CD4-positive, CD25-positive, alpha-beta regulatory T cell (primary cell): ENCODE data around the gene OR52D1. TPM values are rescaled to one million over a fixed set of nuclear protein-coding genes. Genes with fewer than 3 reads are reported as not detected.

Source experiments
- ATAC-seq, 2 donors: fragments of 150-1000 bp; cut with Tn5 transposase; one replicate each; pipeline ENCODE4 v1.10.0; 2021; ENCODE audit warnings: low read depth in 2 of 2, moderate number of reproducible peaks in 2 of 2, moderate library complexity in 1 of 2
- DNase-seq, 3 donors: peaks; one replicate each; pipeline versions ENCODE4 v3.0.0 to v3.0.0-alpha.2; 2012 to 2022; ENCODE audit warnings: mixed read lengths in 1 of 3
- H3K27ac ChIP-seq: one replicate; pipeline ENCODE4 v1.7.0; 2013; ENCODE audit warnings: mild to moderate bottlenecking, low read length; ENCODE audit not compliant: insufficient read depth, poor library complexity, severe bottlenecking
- H3K27me3 ChIP-seq: one replicate; pipeline ENCODE4 v1.7.0; 2013; ENCODE audit warnings: low read length; ENCODE audit not compliant: control insufficient read depth, insufficient read depth
- H3K36me3 ChIP-seq: one replicate; pipeline ENCODE4 v1.7.0; 2013; ENCODE audit warnings: mild to moderate bottlenecking, low read length, moderate library complexity; ENCODE audit not compliant: control insufficient read depth, insufficient read depth
- H3K4me1 ChIP-seq: 2 replicates; pipeline ENCODE4 v1.7.0; 2013; ENCODE audit warnings: mild to moderate bottlenecking, low read length; ENCODE audit not compliant: insufficient read depth, control insufficient read depth, poor library complexity, severe bottlenecking
- H3K4me3 ChIP-seq: one replicate; pipeline ENCODE4 v1.7.0; 2013; ENCODE audit warnings: low read depth, mild to moderate bottlenecking, low read length, moderate library complexity
- H3K9me3 ChIP-seq, 2 experiments: 1 replicate in 1 of 2; 2 replicates in 1 of 2; pipeline ENCODE4 v1.7.0; 2013; ENCODE audit warnings: low read length in 2 of 2, mild to moderate bottlenecking in 1 of 2, moderate library complexity in 1 of 2; ENCODE audit not compliant: control insufficient read depth in 2 of 2
- H3K27ac Mint-ChIP-seq, 3 donors: one replicate each; pipeline ENCODE4 v1.8.0; 2020 to 2022; ENCODE audit warnings: mild to moderate bottlenecking in 3 of 3, mixed read lengths in 3 of 3, moderate library complexity in 2 of 3
- H3K27me3 Mint-ChIP-seq: one replicate; pipeline ENCODE4 v1.8.0; 2022; ENCODE audit warnings: mild to moderate bottlenecking, mixed read lengths
- H3K36me3 Mint-ChIP-seq: one replicate; pipeline ENCODE4 v1.8.0; 2020; ENCODE audit warnings: mixed read lengths
- H3K4me1 Mint-ChIP-seq, 4 donors: one replicate each; pipeline ENCODE4 v1.8.0; 2020 to 2022; ENCODE audit warnings: mixed read lengths in 4 of 4, mild to moderate bottlenecking in 1 of 4
- H3K4me3 Mint-ChIP-seq, 4 donors: one replicate each; pipeline ENCODE4 v1.8.0; 2020 to 2022; ENCODE audit warnings: mild to moderate bottlenecking in 4 of 4, mixed read lengths in 4 of 4, moderate library complexity in 3 of 4
- H3K9me3 Mint-ChIP-seq, 7 donors: one replicate each; pipeline ENCODE4 v1.8.0; 2020 to 2022; ENCODE audit warnings: mixed read lengths in 7 of 7, mild to moderate bottlenecking in 3 of 7, moderate library complexity in 2 of 7
- polyA plus RNA-seq, 4 donors: library from polyadenylated mRNA; unstranded; fragments of 300-500 nt; fragmentation: Illumina TruSeq; gene quantifications; one replicate each; pipeline ENCODE4 v1.2.3, GENCODE V29; 2021
- total RNA-seq: library from RNA; stranded (reverse); gene quantifications from one replicate; pipeline ENCODE4 v1.2.3, GENCODE V29; 2022

OR52D1 gene
- total and polyA plus RNA-seq, 5 donors from 2014 or later: not detected

DNA sequence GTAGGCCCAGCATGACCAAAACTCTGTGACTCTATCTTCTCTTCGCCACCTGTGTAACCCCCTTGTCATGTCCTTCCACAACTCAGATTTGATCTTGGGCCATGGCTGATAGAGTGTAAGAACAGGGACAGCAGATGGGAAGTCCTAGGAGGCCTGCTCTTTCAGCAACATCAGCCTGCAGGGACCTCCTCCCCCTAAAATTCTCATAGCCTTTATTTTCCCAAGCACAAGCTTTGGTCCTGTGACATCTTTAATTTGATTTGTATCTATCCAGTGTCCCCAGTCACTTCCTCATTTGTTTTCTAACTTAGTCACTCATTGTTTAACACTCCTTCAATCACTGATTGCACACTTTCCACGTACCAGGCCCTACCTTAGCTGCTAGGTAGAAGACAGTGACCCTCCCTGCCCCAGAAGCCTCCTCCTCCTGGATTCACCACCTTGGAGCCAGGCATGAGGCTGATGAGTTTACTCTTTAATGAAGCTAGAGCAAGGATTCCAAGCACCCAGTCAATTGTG lies 16.0 kb downstream of the OR52D1 start:
- Histone ChIP-seq H3K9me3 (no peaks in the 10 kb centered on the region), H3K4me3 (no peak overlapping the region), H3K4me1 (no peaks in the 10 kb centered on the region), H3K36me3 (no peaks in the 10 kb centered on the region), H3K27me3 (no peaks in the 10 kb centered on the region), H3K27ac (no peak overlapping the region)
- Mint-ChIP-seq H3K27ac (no peak overlapping the region), H3K36me3 (no peaks in the 10 kb centered on the region), H3K4me1 (no peaks in the 10 kb centered on the region), H3K9me3 (no peaks in the 10 kb centered on the region), H3K4me3 (no peak overlapping the region), H3K27me3 (no peaks in the 10 kb centered on the region)
- no peak for DNase-seq
- ATAC-seq: no peak

DNA sequence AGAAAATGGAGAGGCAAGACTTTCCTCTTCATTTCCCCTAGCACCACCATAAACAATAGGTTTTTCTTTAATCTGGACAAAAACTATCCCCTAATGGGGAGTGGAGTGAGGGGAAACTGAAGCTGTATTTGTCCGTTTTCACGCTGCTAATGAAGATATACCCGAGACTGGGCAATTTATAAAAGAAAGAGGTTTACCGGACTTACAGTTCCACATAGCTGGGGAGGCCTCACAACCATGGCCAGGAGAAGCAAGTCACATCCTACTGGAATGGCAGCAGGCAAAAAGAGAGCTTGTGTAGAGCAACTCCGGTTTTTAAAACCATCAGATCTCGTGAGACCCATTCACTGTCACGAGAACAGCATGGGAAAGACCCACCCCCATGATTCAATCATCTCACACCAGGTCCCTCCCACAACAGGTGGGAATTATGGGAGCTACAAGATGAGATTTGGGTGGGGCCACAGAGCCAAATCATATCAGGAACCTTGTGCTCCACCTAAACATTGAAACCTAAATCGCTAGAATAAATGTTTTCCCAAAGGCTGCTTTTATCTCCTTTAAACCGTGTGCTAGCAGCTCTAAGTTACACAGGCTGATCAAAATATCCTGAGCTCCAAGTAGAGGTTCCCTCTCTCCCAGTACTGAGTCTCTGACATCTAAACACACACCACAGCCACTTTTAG lies 17.0 kb downstream of the OR52D1 start:
- H3K27ac ChIP-seq: no peak overlapping the region
- no peaks in the 10 kb centered on the region for H3K9me3 ChIP-seq
- H3K9me3 Mint-ChIP-seq: no peaks in the 10 kb centered on the region
- H3K36me3 ChIP-seq: no peaks in the 10 kb centered on the region
- no peak for DNase-seq
- no peaks in the 10 kb centered on the region for H3K36me3 Mint-ChIP-seq
- no peaks in the 10 kb centered on the region for H3K4me1 ChIP-seq
- ATAC-seq: no peak
- no peak overlapping the region for H3K4me3 Mint-ChIP-seq
- no peaks in the 10 kb centered on the region for H3K4me1 Mint-ChIP-seq
- H3K27me3 Mint-ChIP-seq: no peaks in the 10 kb centered on the region
- no peaks in the 10 kb centered on the region for H3K27me3 ChIP-seq
- H3K4me3 ChIP-seq: no peak overlapping the region
- no peak overlapping the region for H3K27ac Mint-ChIP-seq

DNA sequence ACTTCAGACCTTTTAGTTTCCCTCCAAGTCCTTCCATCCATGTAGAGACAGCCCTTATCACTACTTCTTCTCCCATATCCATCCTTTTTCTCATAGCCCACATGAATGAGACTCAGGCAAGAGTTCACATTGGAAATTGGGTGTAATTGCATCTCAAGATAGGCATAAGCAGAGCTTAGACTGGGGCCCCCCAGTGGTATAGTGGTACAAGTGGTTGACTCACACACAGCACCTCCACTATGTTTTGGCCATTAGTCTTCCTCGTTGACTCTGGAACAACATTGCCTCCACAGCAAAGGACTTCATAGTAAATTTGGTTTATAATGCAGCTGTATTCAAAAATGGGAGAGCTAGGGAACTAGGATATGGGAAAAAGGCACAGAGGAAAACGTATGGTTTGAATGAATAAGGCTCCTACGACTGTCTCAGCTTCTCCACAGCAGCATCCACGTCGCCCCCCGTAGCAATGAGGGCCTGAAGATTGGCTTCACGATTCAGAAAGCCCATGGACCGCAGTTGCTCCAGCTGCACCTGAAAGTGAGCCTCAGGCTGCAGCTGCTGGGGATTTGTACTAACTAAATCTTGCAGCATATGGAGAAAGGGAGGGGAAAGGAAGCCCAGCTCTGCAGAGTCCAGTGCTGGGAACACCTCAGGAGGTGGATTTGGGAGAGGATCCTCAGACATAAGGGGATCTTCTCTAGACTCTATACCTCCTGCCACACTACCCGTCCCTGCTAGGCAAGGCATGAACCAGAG lies 18.9 kb downstream of the OR52D1 start:
- no peaks in the 10 kb centered on the region for H3K27me3 Mint-ChIP-seq
- no peak overlapping the region for H3K27ac Mint-ChIP-seq

DNA sequence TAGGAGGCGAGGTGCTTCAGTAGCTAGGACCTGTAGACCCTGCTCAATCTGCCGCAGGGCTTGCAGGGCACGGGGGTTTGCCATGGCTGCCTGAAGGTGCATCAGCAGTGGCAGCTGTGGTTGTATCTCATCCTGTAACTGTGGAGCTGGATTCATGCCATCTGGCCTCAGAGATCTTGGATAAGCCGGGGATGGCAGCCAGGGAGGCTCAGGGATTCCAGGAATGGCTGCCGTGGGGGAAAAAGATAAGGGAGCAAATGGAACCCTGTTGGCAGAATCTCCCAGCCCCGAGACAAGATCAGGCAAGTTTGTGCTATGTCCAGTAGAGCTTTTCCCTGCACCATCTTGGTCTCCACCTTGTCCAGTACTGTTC lies 19.4 kb downstream of the OR52D1 start:
- Histone ChIP-seq H3K27me3 (no peaks in the 10 kb centered on the region), H3K4me1 (no peaks in the 10 kb centered on the region), H3K36me3 (no peaks in the 10 kb centered on the region), H3K27ac (no peak overlapping the region), H3K9me3 (no peaks in the 10 kb centered on the region), H3K4me3 (no peak overlapping the region)
- Mint-ChIP-seq H3K4me3 (no peak overlapping the region), H3K36me3 (no peaks in the 10 kb centered on the region), H3K9me3 (no peaks in the 10 kb centered on the region), H3K27ac (no peak overlapping the region), H3K27me3 (peaks cover 1% of the 10 kb centered on the region), H3K4me1 (no peaks in the 10 kb centered on the region)
- DNase-seq: no peak
- no peak for ATAC-seq

More for the DNA sequence above, 18.9 kb downstream of the OR52D1 start:
- no peak overlapping the region for H3K4me3 Mint-ChIP-seq
- Histone ChIP-seq H3K27ac (no peak overlapping the region), H3K4me3 (no peak overlapping the region), H3K9me3 (no peaks in the 10 kb centered on the region), H3K36me3 (no peaks in the 10 kb centered on the region), H3K4me1 (no peaks in the 10 kb centered on the region), H3K27me3 (no peaks in the 10 kb centered on the region)
- ATAC-seq (no peak), DNase-seq (no peak)
- H3K36me3 Mint-ChIP-seq: no peaks in the 10 kb centered on the region
- H3K4me1 Mint-ChIP-seq: no peaks in the 10 kb centered on the region
- H3K9me3 Mint-ChIP-seq: no peaks in the 10 kb centered on the region

DNA sequence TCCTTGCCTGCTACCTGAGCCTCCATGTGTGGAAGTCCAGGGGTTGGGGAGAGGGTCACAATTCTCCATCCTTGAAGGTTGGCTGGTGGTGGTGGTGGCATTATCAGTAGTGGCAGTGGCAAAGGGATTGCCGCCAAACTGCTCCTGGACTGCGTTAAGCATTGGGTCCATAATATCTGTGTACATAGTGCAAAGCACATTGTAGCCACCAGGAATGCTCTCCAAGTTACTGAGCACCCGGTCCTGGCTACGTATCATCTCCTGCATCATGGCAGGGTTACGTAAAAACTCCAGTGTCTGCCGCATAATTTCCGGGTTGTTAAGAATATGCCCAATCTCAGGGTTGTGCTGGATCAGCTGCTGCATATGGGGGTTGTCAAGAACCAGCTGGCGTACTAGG lies 20.1 kb downstream of the OR52D1 start:
- peaks cover 7% of the 10 kb centered on the region for H3K27me3 Mint-ChIP-seq

DNA sequence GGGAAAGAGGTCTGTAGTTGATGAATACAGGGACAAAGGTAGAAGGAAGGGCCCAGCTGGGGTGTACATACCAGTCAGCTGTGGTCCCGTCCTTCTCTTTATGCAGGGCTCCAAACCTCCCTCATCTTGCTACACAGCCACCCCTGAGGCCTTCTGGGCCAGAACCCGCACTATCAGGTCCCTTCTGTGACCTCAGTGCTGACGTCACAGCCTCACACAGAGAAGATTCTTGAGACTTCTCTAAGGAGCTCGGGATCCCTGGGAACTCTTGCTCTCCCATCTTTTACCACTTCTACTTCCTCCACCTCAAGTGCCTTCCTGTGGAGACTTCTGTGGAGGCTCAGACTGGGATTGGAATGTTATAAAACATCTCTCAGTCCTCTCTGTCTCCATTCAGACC lies 21.3 kb downstream of the OR52D1 start, which contains the start of gene UBQLN3:
Gene UBQLN3, minus strand, starts transcription at position 155 of the 400 bp plus-strand sequence. CDS start 399 bp downstream, outside the sequence.
- Histone ChIP-seq H3K27me3 (no peaks in the 10 kb centered on the region), H3K36me3 (no peaks in the 10 kb centered on the region), H3K4me3 (no peak within 1 kb of the TSS), H3K4me1 (no peaks in the 10 kb centered on the region), H3K27ac (no peak within 1 kb of the TSS), H3K9me3 (no peaks in the 10 kb centered on the region)
- peak within 1 kb of the TSS in 1 of 3 donors; percentile 27 for H3K27ac Mint-ChIP-seq
- no peaks in the 10 kb centered on the region for H3K4me1 Mint-ChIP-seq
- peaks cover 0 to 2% (median 0%) of the 10 kb centered on the region in 7 donors for H3K9me3 Mint-ChIP-seq
- H3K4me3 Mint-ChIP-seq: no peak within 1 kb of the TSS
- ATAC-seq: no peak
- DNase-seq: no peak
- no peaks in the 10 kb centered on the region for H3K36me3 Mint-ChIP-seq
- H3K27me3 Mint-ChIP-seq: peaks cover 7% of the 10 kb centered on the region

More for the DNA sequence above, 20.1 kb downstream of the OR52D1 start:
- no peaks in the 10 kb centered on the region for H3K36me3 ChIP-seq
- H3K9me3 ChIP-seq: no peaks in the 10 kb centered on the region
- no peak for DNase-seq
- H3K27ac ChIP-seq: no peak overlapping the region
- Mint-ChIP-seq H3K4me3 (no peak overlapping the region), H3K4me1 (no peaks in the 10 kb centered on the region), H3K9me3 (peaks cover 0 to 2% (median 0%) of the 10 kb centered on the region in 7 donors), H3K36me3 (no peaks in the 10 kb centered on the region), H3K27ac (no peak overlapping the region)
- H3K4me1 ChIP-seq: no peaks in the 10 kb centered on the region
- H3K27me3 ChIP-seq: no peaks in the 10 kb centered on the region
- H3K4me3 ChIP-seq: no peak overlapping the region
- no peak for ATAC-seq

DNA sequence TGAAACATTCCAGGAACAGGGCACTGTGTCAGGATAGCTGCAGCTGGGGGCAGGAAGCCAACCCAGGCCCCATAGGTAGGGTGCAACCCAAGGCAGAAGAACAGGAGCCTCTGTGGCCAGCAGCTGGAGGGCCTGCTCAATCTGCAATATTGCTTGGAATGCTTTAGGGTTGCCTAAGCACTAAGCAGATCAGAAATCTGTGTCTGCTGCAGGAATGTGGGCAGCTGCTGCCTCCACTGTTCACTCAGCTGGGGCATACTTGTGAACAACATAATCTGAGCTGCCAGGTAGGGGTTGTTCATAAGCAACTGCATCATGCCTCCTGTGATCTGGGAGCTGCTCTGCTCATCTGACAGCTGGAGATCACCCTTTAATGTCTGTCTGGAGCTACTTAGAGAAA lies 26.4 kb downstream of the OR52D1 start:
- H3K4me1 Mint-ChIP-seq: no peaks in the 10 kb centered on the region
- H3K27me3 Mint-ChIP-seq: peaks cover 7% of the 10 kb centered on the region

More for the DNA sequence above, 26.4 kb downstream of the OR52D1 start:
- no peaks in the 10 kb centered on the region for H3K36me3 ChIP-seq
- no peak overlapping the region for H3K27ac Mint-ChIP-seq
- ATAC-seq (no peak), DNase-seq (no peak)
- no peaks in the 10 kb centered on the region for H3K9me3 ChIP-seq
- no peak overlapping the region for H3K4me3 ChIP-seq
- no peaks in the 10 kb centered on the region for H3K36me3 Mint-ChIP-seq
- H3K27me3 ChIP-seq: no peaks in the 10 kb centered on the region
- H3K4me3 Mint-ChIP-seq: no peak overlapping the region
- no peak overlapping the region for H3K27ac ChIP-seq
- H3K9me3 Mint-ChIP-seq: peaks cover 0 to 2% (median 0%) of the 10 kb centered on the region in 7 donors
- no peaks in the 10 kb centered on the region for H3K4me1 ChIP-seq
